HepG2 (cell line): ENCODE measurements around the gene KIAA1217. TPM values are rescaled to one million over a fixed set of nuclear protein-coding genes. Genes with fewer than 3 reads are reported as not detected.

Experiments
- ATAC-seq: fragments of 200-7000 bp; cut with Tn5 transposase; 3 replicates; pipeline ENCODE4 v1.9.1; 2020; ENCODE audit warnings: mild to moderate bottlenecking, moderate library complexity
- BruUV-seq: library from RNA; stranded (reverse); fragments of 400-500 nt; replicated peaks from 2 replicates; lab custom pipeline; 2021; lab: Mats Ljungman, UMichigan
- CTCF ChIA-PET: fragments of 300-600 bp; formaldehyde crosslinking; extraction: SDS; loops from one replicate; lab custom pipeline; 2021; ENCODE audit warnings: low total read pairs, inconsistent platforms, low intra/inter-chr PET ratio; lab: Yijun Ruan, JAX
- POLR2A ChIA-PET: fragments of 350-600 bp; sonication (Branson Sonifier 250); formaldehyde crosslinking; loops from one replicate; lab custom pipeline; 2020; ENCODE audit warnings: antibody characterized with exemption, inconsistent platforms; lab: Yijun Ruan, JAX
- DNase-seq: peaks from one replicate; pipeline ENCODE4 v3.0.0-alpha.2; 2015; ENCODE audit warnings: low spot score
- FAIRE-seq: peaks from 3 replicates; lab custom pipeline; 2011; peaks lifted over from hg19 to GRCh38; lab: Jason Lieb, UNC
- H2AFZ ChIP-seq: one replicate; pipeline ENCODE4 v1.6.1; 2011; ENCODE audit warnings: low read length, inconsistent platforms
- H3K27ac ChIP-seq: fragments of 300-600 bp; 3 replicates; pipeline ENCODE4 v1.8.0; 2011; ENCODE audit warnings: mixed run types, mild to moderate bottlenecking, mixed read lengths, low read length, inconsistent platforms; ENCODE audit not compliant: insufficient read depth; ENCODE audit errors: extremely low read length
- H3K27me3 ChIP-seq, 2 experiments: fragments of 200-600 bp in 1 of 2; 2 replicates in 1 of 2; 3 replicates in 1 of 2; pipeline versions ENCODE4 v1.6.0 to v1.8.0; 2011; ENCODE audit warnings: low read length in 2 of 2, mild to moderate bottlenecking in 2 of 2, moderate library complexity in 2 of 2, inconsistent platforms in 1 of 2; ENCODE audit not compliant: insufficient read depth in 2 of 2, control insufficient read depth in 1 of 2
- H3K36me3 ChIP-seq, 2 experiments: fragments of 200-600 bp in 1 of 2; replicated peaks in 1 of 2; 2 replicates in 1 of 2; 3 replicates in 1 of 2; pipeline versions ENCODE4 v1.5.1 to v1.8.0; 2011; ENCODE audit warnings: low read length in 2 of 2, inconsistent platforms in 1 of 2; ENCODE audit not compliant: insufficient read depth in 2 of 2, control insufficient read depth in 1 of 2
- H3K4me1 ChIP-seq: 2 replicates; pipeline ENCODE4 v1.5.1; 2012; ENCODE audit warnings: low read length, inconsistent platforms; ENCODE audit not compliant: insufficient read depth
- H3K4me2 ChIP-seq: 2 replicates; pipeline ENCODE4 v1.6.0; 2011; ENCODE audit warnings: low read depth, low read length, inconsistent platforms
- H3K4me3 ChIP-seq, 3 experiments: fragments of 200-600 bp in 1 of 3; sonication (generic), shearing (Covaris generic) in 1 of 3; replicated peaks in 1 of 3; 2 replicates each; pipeline ENCODE4 v1.5.1; 2011 to 2016; ENCODE audit warnings: low read length in 3 of 3, inconsistent platforms in 2 of 3, low read depth in 2 of 3, mild to moderate bottlenecking in 2 of 3, control low read depth in 1 of 3, mixed read lengths in 1 of 3; ENCODE audit not compliant: insufficient read depth in 1 of 3
- H3K79me2 ChIP-seq: one replicate; pipeline ENCODE4 v1.6.1; 2011; ENCODE audit warnings: low read length, inconsistent platforms; ENCODE audit not compliant: insufficient read depth
- H3K9ac ChIP-seq: 2 replicates; pipeline ENCODE4 v1.6.0; 2011; ENCODE audit warnings: mild to moderate bottlenecking, low read depth, low read length, inconsistent platforms; ENCODE audit not compliant: insufficient read depth
- H3K9me3 ChIP-seq: 2 replicates; pipeline ENCODE4 v1.5.1; 2012; ENCODE audit warnings: mild to moderate bottlenecking, low read length
- H4K20me1 ChIP-seq: 2 replicates; pipeline ENCODE4 v1.6.0; 2011; ENCODE audit warnings: inconsistent platforms, mild to moderate bottlenecking, low read length, moderate library complexity; ENCODE audit not compliant: insufficient read depth
- ARHGAP35 ChIP-seq: sonication (generic); formaldehyde crosslinking; IDR thresholded peaks from 2 replicates; pipeline ENCODE4 v1.9.0; 2022; ENCODE audit warnings: mild to moderate bottlenecking, inconsistent platforms, moderate library complexity, missing genetic modification reagents, borderline replicate concordance
- DR1 ChIP-seq: sonication (generic); formaldehyde crosslinking; IDR thresholded peaks from 2 replicates; pipeline ENCODE4 v1.8.0; 2021; ENCODE audit warnings: mild to moderate bottlenecking, missing genetic modification reagents, inconsistent platforms
- KDM2A ChIP-seq: sonication (generic); formaldehyde crosslinking; IDR thresholded peaks from 2 replicates; pipeline ENCODE4 v1.4.0; 2020; ENCODE audit warnings: low read depth, missing genetic modification reagents, borderline replicate concordance
- MIER2 ChIP-seq: IDR thresholded peaks from 2 replicates; pipeline ENCODE4 v1.6.1; 2016; ENCODE audit warnings: missing biosample characterization, missing genetic modification reagents
- RARA ChIP-seq: IDR thresholded peaks from 2 replicates; pipeline ENCODE4 v1.6.1; 2016; ENCODE audit warnings: missing genetic modification reagents, missing compliant biosample characterization
- ZBTB1 ChIP-seq: sonication (generic); formaldehyde crosslinking; IDR thresholded peaks from 2 replicates; pipeline ENCODE4 v1.4.0; 2020; ENCODE audit warnings: missing genetic modification reagents, borderline replicate concordance
- ZFP36L1 ChIP-seq: sonication (generic); formaldehyde crosslinking; IDR thresholded peaks from 2 replicates; pipeline ENCODE4 v1.8.0; 2022; ENCODE audit warnings: mild to moderate bottlenecking, missing genetic modification reagents, moderate library complexity
- ZNF256 ChIP-seq: sonication (generic); formaldehyde crosslinking; conservative IDR thresholded peaks from 2 replicates; pipeline ENCODE4 v1.4.0; 2020; ENCODE audit warnings: missing genetic modification reagents
- ZNF556 ChIP-seq: sonication (generic); formaldehyde crosslinking; IDR thresholded peaks from 2 replicates; pipeline ENCODE4 v1.4.0; 2020; ENCODE audit warnings: mild to moderate bottlenecking, missing genetic modification reagents, borderline replicate concordance
- ZNF558 ChIP-seq: sonication (generic); formaldehyde crosslinking; IDR thresholded peaks from 2 replicates; pipeline ENCODE4 v1.9.0; 2022; ENCODE audit warnings: mild to moderate bottlenecking, missing genetic modification reagents, borderline replicate concordance
- WGBS: methylation state at CpG from one replicate; pipeline ENCODE4 v1.1.6; 2017; ENCODE audit warnings: low lambda C conversion rate; 5-methylcytosine and 5-hydroxymethylcytosine counted together
- in situ Hi-C: cut with HindIII; loops from 2 replicates; pipeline ENCODE4 v1.10.0; 2017; ENCODE audit warnings: low pct_unique_long_range_greater_than_20kb; ENCODE audit not compliant: extremely low pct_ligation_motif_present
- intact Hi-C: fragments of 100-400 bp; cut with micrococcal nuclease; formaldehyde crosslinking; loops from one replicate; pipeline ENCODE4 v1.10.0; 2022; ENCODE audit not compliant: unreplicated experiment
- polyA plus RNA-seq, 8 experiments: library from polyadenylated mRNA; depleted of rRNA in 3 of 8; stranded (reverse) in 7 of 8; unstranded in 1 of 8; fragments of >200 nt; fragmentation: Illumina TruSeq in 4 of 8; extraction: Trizol in 4 of 8; gene quantifications; 2 replicates each; pipeline versions ENCODE4 v1.2.1 to v1.2.3, GENCODE V29; 2011 to 2016; ENCODE audit warnings: low read depth in 4 of 8, missing spikeins in 1 of 8, mixed read lengths in 1 of 8; ENCODE audit not compliant: insufficient read depth in 1 of 8
- total RNA-seq, 5 experiments: library from RNA; depleted of rRNA; stranded (reverse); fragments of >200 nt; fragmentation: Illumina TruSeq; extraction: Trizol; gene quantifications; 2 replicates each; pipeline ENCODE4 v1.2.3, GENCODE V29; 2016; ENCODE audit warnings: low read depth in 1 of 5
- TF ChIP-seq, protein P1 (sequence below): sonication (generic); formaldehyde crosslinking; conservative IDR thresholded peaks from 2 replicates; pipeline ENCODE4 v1.5.0; 2020; ENCODE audit warnings: missing genetic modification reagents
- TF ChIP-seq, protein P2 (sequence below): sonication (generic); formaldehyde crosslinking; IDR thresholded peaks from 2 replicates; pipeline ENCODE4 v1.4.0; 2020; ENCODE audit warnings: missing genetic modification reagents
- TF ChIP-seq, protein P3 (sequence below): sonication (generic); formaldehyde crosslinking; IDR thresholded peaks from 2 replicates; pipeline ENCODE4 v1.4.0; 2020; ENCODE audit warnings: missing genetic modification reagents

KIAA1217 gene
- total and polyA plus RNA-seq, 2 of the 13 experiments (the other 11 are each of a cell fraction or from before 2014, with no cell fraction given) = 4.6 to 10.9 TPM

DNA sequence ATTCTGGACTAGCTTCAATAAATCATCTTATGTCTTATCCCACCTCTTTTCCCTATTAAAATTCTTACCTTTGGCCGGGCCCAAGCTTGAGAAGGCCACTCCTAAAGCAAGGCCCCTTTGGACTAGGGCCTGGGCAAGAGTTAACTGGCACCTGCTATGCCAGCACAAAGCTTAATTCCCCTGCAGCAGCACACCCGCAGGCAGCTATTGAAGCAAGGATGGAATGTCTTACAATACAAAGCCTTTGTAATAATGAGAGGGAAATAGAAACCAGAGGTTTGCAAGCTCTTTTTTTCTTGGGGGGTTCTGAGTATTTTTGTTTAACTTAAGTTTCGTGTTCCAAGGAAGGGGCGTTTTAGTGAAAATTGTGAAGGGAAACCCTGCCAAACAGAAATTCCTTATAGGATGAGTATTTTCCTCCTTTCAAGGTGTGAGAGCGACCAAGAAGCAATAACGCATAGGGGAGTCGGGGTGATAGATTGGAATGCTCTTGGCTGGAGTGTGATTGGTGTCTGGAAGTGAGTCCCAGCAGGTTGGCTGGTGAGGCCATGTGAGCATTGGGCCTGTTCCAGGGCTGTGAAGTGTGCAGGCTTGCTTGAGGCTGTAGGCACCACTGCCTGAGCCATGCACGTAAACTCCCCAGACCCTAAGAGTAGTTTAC lies 148.5 kb downstream of the KIAA1217 start:
- in situ Hi-C loops (no loop called here), intact Hi-C loops (no loop called here)
- H3K9me3 ChIP-seq = no peaks in the 10 kb centered on the region
- CTCF ChIA-PET = no interaction called here
- H4K20me1 ChIP-seq = no peaks in the 10 kb centered on the region; the same call in 1 of the 2 replicates
- peaks cover 0 to 2% of the 10 kb centered on the region in 2 experiments; a peak in 1 of 5 replicates for H3K36me3 ChIP-seq
- FAIRE-seq = no peak
- POLR2A ChIA-PET = no interaction called here
- H3K27ac ChIP-seq = no peak overlapping the region
- 96% methylated on average over 8 of the region's 8 CpGs for WGBS
- H3K9ac ChIP-seq = no peak overlapping the region
- no peak overlapping the region for H2AFZ ChIP-seq
- no peak for DNase-seq
- ATAC-seq = no peak
- no peaks in the 10 kb centered on the region for H3K4me1 ChIP-seq
- BruUV-seq = no TSS peak
- no peaks in the 10 kb centered on the region for H3K27me3 ChIP-seq
- no peak overlapping the region for H3K4me3 ChIP-seq
- H3K4me2 ChIP-seq = no peak overlapping the region
- H3K79me2 ChIP-seq = no peaks in the 10 kb centered on the region
- TF ChIP-seq DR1 (CRISPR knock-in tag) (no peak), RARA (CRISPR knock-in tag) (no peak), ZNF256 (CRISPR knock-in tag) (no peak), ARHGAP35 (CRISPR knock-in tag) (no peak), ZNF558 (CRISPR knock-in tag) (no peak), KDM2A (CRISPR knock-in tag) (no peak), ZFP36L1 (CRISPR knock-in tag) (no peak), ZBTB1 (no peak), MIER2 (CRISPR knock-in tag) (no peak), ZNF556 (CRISPR knock-in tag) (no peak)
- TF ChIP-seq, protein P1, sequence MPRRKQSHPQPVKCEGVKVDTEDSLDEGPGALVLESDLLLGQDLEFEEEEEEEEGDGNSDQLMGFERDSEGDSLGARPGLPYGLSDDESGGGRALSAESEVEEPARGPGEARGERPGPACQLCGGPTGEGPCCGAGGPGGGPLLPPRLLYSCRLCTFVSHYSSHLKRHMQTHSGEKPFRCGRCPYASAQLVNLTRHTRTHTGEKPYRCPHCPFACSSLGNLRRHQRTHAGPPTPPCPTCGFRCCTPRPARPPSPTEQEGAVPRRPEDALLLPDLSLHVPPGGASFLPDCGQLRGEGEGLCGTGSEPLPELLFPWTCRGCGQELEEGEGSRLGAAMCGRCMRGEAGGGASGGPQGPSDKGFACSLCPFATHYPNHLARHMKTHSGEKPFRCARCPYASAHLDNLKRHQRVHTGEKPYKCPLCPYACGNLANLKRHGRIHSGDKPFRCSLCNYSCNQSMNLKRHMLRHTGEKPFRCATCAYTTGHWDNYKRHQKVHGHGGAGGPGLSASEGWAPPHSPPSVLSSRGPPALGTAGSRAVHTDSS (CRISPR knock-in tag) = no peak
- TF ChIP-seq, protein P2, sequence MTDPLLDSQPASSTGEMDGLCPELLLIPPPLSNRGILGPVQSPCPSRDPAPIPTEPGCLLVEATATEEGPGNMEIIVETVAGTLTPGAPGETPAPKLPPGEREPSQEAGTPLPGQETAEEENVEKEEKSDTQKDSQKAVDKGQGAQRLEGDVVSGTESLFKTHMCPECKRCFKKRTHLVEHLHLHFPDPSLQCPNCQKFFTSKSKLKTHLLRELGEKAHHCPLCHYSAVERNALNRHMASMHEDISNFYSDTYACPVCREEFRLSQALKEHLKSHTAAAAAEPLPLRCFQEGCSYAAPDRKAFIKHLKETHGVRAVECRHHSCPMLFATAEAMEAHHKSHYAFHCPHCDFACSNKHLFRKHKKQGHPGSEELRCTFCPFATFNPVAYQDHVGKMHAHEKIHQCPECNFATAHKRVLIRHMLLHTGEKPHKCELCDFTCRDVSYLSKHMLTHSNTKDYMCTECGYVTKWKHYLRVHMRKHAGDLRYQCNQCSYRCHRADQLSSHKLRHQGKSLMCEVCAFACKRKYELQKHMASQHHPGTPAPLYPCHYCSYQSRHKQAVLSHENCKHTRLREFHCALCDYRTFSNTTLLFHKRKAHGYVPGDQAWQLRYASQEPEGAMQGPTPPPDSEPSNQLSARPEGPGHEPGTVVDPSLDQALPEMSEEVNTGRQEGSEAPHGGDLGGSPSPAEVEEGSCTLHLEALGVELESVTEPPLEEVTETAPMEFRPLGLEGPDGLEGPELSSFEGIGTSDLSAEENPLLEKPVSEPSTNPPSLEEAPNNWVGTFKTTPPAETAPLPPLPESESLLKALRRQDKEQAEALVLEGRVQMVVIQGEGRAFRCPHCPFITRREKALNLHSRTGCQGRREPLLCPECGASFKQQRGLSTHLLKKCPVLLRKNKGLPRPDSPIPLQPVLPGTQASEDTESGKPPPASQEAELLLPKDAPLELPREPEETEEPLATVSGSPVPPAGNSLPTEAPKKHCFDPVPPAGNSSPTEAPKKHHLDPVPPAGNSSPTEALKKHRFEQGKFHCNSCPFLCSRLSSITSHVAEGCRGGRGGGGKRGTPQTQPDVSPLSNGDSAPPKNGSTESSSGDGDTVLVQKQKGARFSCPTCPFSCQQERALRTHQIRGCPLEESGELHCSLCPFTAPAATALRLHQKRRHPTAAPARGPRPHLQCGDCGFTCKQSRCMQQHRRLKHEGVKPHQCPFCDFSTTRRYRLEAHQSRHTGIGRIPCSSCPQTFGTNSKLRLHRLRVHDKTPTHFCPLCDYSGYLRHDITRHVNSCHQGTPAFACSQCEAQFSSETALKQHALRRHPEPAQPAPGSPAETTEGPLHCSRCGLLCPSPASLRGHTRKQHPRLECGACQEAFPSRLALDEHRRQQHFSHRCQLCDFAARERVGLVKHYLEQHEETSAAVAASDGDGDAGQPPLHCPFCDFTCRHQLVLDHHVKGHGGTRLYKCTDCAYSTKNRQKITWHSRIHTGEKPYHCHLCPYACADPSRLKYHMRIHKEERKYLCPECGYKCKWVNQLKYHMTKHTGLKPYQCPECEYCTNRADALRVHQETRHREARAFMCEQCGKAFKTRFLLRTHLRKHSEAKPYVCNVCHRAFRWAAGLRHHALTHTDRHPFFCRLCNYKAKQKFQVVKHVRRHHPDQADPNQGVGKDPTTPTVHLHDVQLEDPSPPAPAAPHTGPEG (CRISPR knock-in tag) = no peak
- TF ChIP-seq, protein P3, sequence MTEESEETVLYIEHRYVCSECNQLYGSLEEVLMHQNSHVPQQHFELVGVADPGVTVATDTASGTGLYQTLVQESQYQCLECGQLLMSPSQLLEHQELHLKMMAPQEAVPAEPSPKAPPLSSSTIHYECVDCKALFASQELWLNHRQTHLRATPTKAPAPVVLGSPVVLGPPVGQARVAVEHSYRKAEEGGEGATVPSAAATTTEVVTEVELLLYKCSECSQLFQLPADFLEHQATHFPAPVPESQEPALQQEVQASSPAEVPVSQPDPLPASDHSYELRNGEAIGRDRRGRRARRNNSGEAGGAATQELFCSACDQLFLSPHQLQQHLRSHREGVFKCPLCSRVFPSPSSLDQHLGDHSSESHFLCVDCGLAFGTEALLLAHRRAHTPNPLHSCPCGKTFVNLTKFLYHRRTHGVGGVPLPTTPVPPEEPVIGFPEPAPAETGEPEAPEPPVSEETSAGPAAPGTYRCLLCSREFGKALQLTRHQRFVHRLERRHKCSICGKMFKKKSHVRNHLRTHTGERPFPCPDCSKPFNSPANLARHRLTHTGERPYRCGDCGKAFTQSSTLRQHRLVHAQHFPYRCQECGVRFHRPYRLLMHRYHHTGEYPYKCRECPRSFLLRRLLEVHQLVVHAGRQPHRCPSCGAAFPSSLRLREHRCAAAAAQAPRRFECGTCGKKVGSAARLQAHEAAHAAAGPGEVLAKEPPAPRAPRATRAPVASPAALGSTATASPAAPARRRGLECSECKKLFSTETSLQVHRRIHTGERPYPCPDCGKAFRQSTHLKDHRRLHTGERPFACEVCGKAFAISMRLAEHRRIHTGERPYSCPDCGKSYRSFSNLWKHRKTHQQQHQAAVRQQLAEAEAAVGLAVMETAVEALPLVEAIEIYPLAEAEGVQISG (CRISPR knock-in tag) = no peak
